GM12865 (cell line): ENCODE measurements around the gene DRGX.

Source experiments
- DNase-seq: peaks from one replicate; pipeline ENCODE4 v3.0.0; 2010; ENCODE audit warnings: low read depth
- H3K4me3 ChIP-seq: 2 replicates; pipeline ENCODE4 v1.5.1; 2011; ENCODE audit warnings: mild to moderate bottlenecking, low read depth, low read length, control low read depth
- CTCF ChIP-seq: IDR thresholded peaks from 2 replicates; pipeline ENCODE4 v1.5.1; 2011; ENCODE audit warnings: low read length, control low read depth, low read depth, inconsistent platforms; ENCODE audit not compliant: insufficient read depth; ENCODE audit errors: missing control alignments

Gene DRGX

GRCh38 chr10:49352323-49352722 is 43.6 kb downstream of the DRGX start:
- DNase-seq = no peak
- H3K4me3 ChIP-seq = no peak overlapping the region
- no peak for TF ChIP-seq CTCF

GRCh38 chr10:49351669-49352068 is 44.2 kb downstream of the DRGX start:
- no peak for TF ChIP-seq CTCF
- no peak overlapping the region for H3K4me3 ChIP-seq
- no peak for DNase-seq

GRCh38 chr10:49350846-49351532 is 44.9 kb downstream of the DRGX start:
- DNase-seq = no peak
- no peak for TF ChIP-seq CTCF
- no peak overlapping the region for H3K4me3 ChIP-seq

- no peak for DNase-seq
- H3K4me3 ChIP-seq = no peak overlapping the region
- TF ChIP-seq CTCF = no peak
Measured at GRCh38 chr10:49350138-49350537, 45.8 kb downstream of the DRGX start.

GRCh38 chr10:49349390-49349789 is 46.5 kb downstream of the DRGX start:
- DNase-seq = no peak
- TF ChIP-seq CTCF = no peak
- H3K4me3 ChIP-seq = no peak overlapping the region

GRCh38 chr10:49348593-49348992 is 47.3 kb downstream of the DRGX start:
- no peak for DNase-seq
- no peak for TF ChIP-seq CTCF
- no peak overlapping the region for H3K4me3 ChIP-seq

GRCh38 chr10:49347827-49348226 is 48.1 kb downstream of the DRGX start:
- no peak for TF ChIP-seq CTCF
- H3K4me3 ChIP-seq = no peak overlapping the region
- DNase-seq = no peak
